ENCODE results near the gene TIMD4. TPM values are rescaled to one million over a fixed set of nuclear protein-coding genes. Genes with fewer than 3 reads are reported as not detected.

The TIMD4 gene
- total and polyA plus RNA-seq, 4 experiments from 2014 or later = 0.54 to 9.5 (median 4.1) TPM

DNA sequence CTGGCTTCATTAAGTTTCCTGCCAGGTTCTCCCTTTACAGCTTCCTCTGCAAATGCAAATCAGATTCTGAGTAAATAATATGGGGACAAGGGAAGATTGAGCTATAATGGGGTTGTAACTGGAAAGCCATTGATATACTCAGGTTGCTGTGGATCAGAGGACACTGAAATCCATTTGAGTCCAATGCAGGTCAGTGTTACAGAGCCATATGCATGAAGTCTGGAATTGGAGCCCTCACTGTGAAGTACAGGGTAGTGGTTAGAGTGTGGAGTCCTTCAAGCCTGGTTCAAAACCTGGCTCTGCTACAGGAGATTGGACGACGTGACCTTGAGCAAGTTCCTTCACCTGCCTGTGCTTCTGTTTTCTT, 48.7 kb downstream of the TIMD4 start:
- H3K4me1 Mint-ChIP-seq = peaks cover 24 to 57% (median 39%) of the 10 kb centered on the region in 4 donors
- H3K27me3 Mint-ChIP-seq = no peaks in the 10 kb centered on the region
- ChIA-PET POLR2A (ENCODE audit: partially characterized antibody) (interaction anchor here (0.7 to 2.4 kb wide), 13 partner anchors 8 to 274 kb away, joined by 3 to 14 read pairs (median 4); partner anchors contain the start of genes HAVCR2 and MED7), CTCF (ENCODE audit: partially characterized antibody) (interaction anchor here (0.6 to 3.7 kb wide), 6 partner anchors 20 to 414 kb away, joined by 3 to 25 read pairs (median 3); no protein-coding TSS in a partner anchor)
- H3K9me3 ChIP-seq (ENCODE audit: control insufficient read depth in 1 of 2, low read length in 2 of 2) = no peaks in the 10 kb centered on the region
- H3K27ac ChIP-seq (ENCODE audit: low read depth, low read length) = peak overlapping the region; percentile 36
- intact Hi-C loops (cut with micrococcal nuclease) = no loop called here
- H3K9me3 Mint-ChIP-seq = peaks cover 0 to 9% (median 6%) of the 10 kb centered on the region in 8 donors
- H3K27me3 ChIP-seq (ENCODE audit: insufficient read depth, low read length) = no peaks in the 10 kb centered on the region
- no peaks in the 10 kb centered on the region for H3K36me3 ChIP-seq (ENCODE audit: insufficient read depth, low read length)
- peaks cover 9% of the 10 kb centered on the region in 2 donors for H3K36me3 Mint-ChIP-seq
- H3K4me3 Mint-ChIP-seq = peak overlapping the region; percentile 76 to 90 (median 80)
- peak overlapping the region; percentile 82 to 95 (median 92) for H3K27ac Mint-ChIP-seq
- peak overlapping the region in 1 of 2 donors; percentile 18 for H3K4me3 ChIP-seq (ENCODE audit: low read length in 2 of 2)
- H3K4me1 ChIP-seq (ENCODE audit: insufficient read depth, low read length) = peaks cover 28% of the 10 kb centered on the region
- no peak for DNase-seq

GRCh38 chr5:156913719-156914370, 49.2 kb downstream of the TIMD4 start:
- intact Hi-C loops (cut with micrococcal nuclease) = no loop called here
- Mint-ChIP-seq H3K36me3 (peaks cover 9% of the 10 kb centered on the region in 2 donors), H3K4me1 (peaks cover 24 to 52% (median 38%) of the 10 kb centered on the region in 4 donors), H3K27ac (peak overlapping the region; percentile 82 to 95 (median 92)), H3K9me3 (peaks cover 0 to 9% (median 6%) of the 10 kb centered on the region in 8 donors), H3K27me3 (no peaks in the 10 kb centered on the region), H3K4me3 (peak overlapping the region; percentile 76 to 90 (median 80))
- ChIA-PET POLR2A (ENCODE audit: partially characterized antibody) (interaction anchor here (0.7 to 2.4 kb wide), 12 partner anchors 9 to 274 kb away, joined by 3 to 14 read pairs (median 4); partner anchors contain the start of genes HAVCR2 and MED7), CTCF (ENCODE audit: partially characterized antibody) (interaction anchor here (0.6 to 3.7 kb wide), 6 partner anchors 20 to 414 kb away, joined by 3 to 25 read pairs (median 3); no protein-coding TSS in a partner anchor)
- Histone ChIP-seq H3K27ac (ENCODE audit: low read depth, low read length) (peak overlapping the region; percentile 36), H3K9me3 (ENCODE audit: control insufficient read depth in 1 of 2, low read length in 2 of 2) (no peaks in the 10 kb centered on the region), H3K4me1 (ENCODE audit: insufficient read depth, low read length) (peaks cover 28% of the 10 kb centered on the region), H3K27me3 (ENCODE audit: insufficient read depth, low read length) (no peaks in the 10 kb centered on the region), H3K4me3 (ENCODE audit: low read length in 2 of 2) (peak overlapping the region in 1 of 2 donors; percentile 18), H3K36me3 (ENCODE audit: insufficient read depth, low read length) (no peaks in the 10 kb centered on the region)
- peak; percentile 34 to 43 (median 36) for DNase-seq

DNA sequence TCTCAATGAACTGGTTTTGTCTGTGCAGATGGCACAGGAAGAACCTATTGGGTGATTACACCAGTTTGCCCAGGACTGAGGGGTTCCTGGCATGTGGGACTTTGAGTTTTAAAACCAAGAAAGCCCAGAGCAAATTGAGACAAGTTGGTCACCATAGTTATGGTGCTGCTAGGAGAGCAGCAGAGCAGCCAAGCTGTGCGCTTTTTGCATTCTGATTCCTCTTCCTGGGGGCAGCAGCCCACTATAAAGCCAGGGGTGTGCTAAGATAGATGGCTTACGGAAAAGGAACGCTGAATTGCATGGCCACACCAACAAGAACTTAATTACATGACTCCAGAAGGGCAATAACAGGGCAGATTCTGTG, 49.7 kb downstream of the TIMD4 start:
- H3K4me1 Mint-ChIP-seq = peaks cover 22 to 47% (median 35%) of the 10 kb centered on the region in 4 donors
- POLR2A ChIA-PET (ENCODE audit: partially characterized antibody) = interaction anchor here (1.4 to 2.4 kb wide), 4 partner anchors 9 to 229 kb away, joined by 3 to 14 read pairs (median 6); partner anchors contain the start of genes HAVCR2 and MED7
- intact Hi-C loops (cut with micrococcal nuclease) = no loop called here

GRCh38 chr5:156912869-156913268, 50.2 kb downstream of the TIMD4 start:
- DNase-seq = no peak
- Mint-ChIP-seq H3K36me3 (peaks cover 9% of the 10 kb centered on the region in 2 donors), H3K27ac (peak overlapping the region in 6 of 7 donors; percentile 82 to 95 (median 92)), H3K4me1 (peaks cover 22 to 45% (median 33%) of the 10 kb centered on the region in 4 donors), H3K27me3 (no peaks in the 10 kb centered on the region), H3K9me3 (peaks cover 0 to 9% (median 6%) of the 10 kb centered on the region in 8 donors), H3K4me3 (peak overlapping the region in 5 of 8 donors; percentile 45 to 90 (median 76))
- intact Hi-C loops (cut with micrococcal nuclease) = no loop called here
- no peaks in the 10 kb centered on the region for H3K27me3 ChIP-seq (ENCODE audit: insufficient read depth, low read length)
- POLR2A ChIA-PET (ENCODE audit: partially characterized antibody) = interaction anchor here (1.8 to 2.4 kb wide), 2 partner anchors 10 to 230 kb away, joined by 5 to 14 read pairs; partner anchors contain the start of gene MED7
- peak overlapping the region in 1 of 2 donors; percentile 18 for H3K4me3 ChIP-seq (ENCODE audit: low read length in 2 of 2)
- H3K36me3 ChIP-seq (ENCODE audit: insufficient read depth, low read length) = no peaks in the 10 kb centered on the region
- H3K27ac ChIP-seq (ENCODE audit: low read depth, low read length) = peak overlapping the region; percentile 36
- peaks cover 28% of the 10 kb centered on the region for H3K4me1 ChIP-seq (ENCODE audit: insufficient read depth, low read length)
- H3K9me3 ChIP-seq (ENCODE audit: control insufficient read depth in 1 of 2, low read length in 2 of 2) = no peaks in the 10 kb centered on the region
- CTCF ChIA-PET (ENCODE audit: partially characterized antibody) = no interaction called here

More for the DNA sequence above, 49.7 kb downstream of the TIMD4 start:
- no peaks in the 10 kb centered on the region for H3K9me3 ChIP-seq (ENCODE audit: control insufficient read depth in 1 of 2, low read length in 2 of 2)
- H3K4me3 Mint-ChIP-seq = peak overlapping the region in 7 of 8 donors; percentile 19 to 90 (median 78)
- H3K9me3 Mint-ChIP-seq = peaks cover 0 to 9% (median 6%) of the 10 kb centered on the region in 8 donors
- CTCF ChIA-PET (ENCODE audit: partially characterized antibody) = interaction anchor here (3.7 kb wide), 1 partner anchor 21 kb away, joined by 25 read pairs; no protein-coding TSS in a partner anchor
- H3K27ac Mint-ChIP-seq = peak overlapping the region; percentile 82 to 95 (median 92)
- peak overlapping the region in 1 of 2 donors; percentile 18 for H3K4me3 ChIP-seq (ENCODE audit: low read length in 2 of 2)
- no peak for DNase-seq
- H3K27ac ChIP-seq (ENCODE audit: low read depth, low read length) = peak overlapping the region; percentile 36
- H3K4me1 ChIP-seq (ENCODE audit: insufficient read depth, low read length) = peaks cover 28% of the 10 kb centered on the region
- H3K27me3 ChIP-seq (ENCODE audit: insufficient read depth, low read length) = no peaks in the 10 kb centered on the region
- H3K36me3 Mint-ChIP-seq = peaks cover 9% of the 10 kb centered on the region in 2 donors
- H3K27me3 Mint-ChIP-seq = no peaks in the 10 kb centered on the region
- H3K36me3 ChIP-seq (ENCODE audit: insufficient read depth, low read length) = no peaks in the 10 kb centered on the region

DNA sequence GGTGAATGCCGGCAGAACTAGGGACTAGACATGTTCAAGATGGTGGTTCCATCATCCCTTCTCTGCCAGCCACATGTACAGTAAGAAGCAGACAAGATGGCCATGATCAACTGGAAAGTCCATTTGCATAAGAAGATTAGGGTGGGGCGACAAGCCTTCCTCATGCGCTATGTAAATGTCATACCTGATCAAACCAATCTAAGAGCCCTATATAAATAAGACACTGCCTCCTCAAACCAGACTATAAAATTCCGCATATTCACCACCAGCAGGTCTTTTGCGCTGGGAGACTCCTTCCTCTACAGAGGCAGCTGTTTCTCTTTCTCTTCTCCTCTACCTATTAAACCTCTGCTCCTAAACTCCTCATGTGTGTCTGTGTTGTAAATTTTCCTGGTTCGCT, 53.8 kb downstream of the TIMD4 start:
- Mint-ChIP-seq H3K36me3 (peaks cover 9% of the 10 kb centered on the region in 2 donors), H3K27me3 (no peaks in the 10 kb centered on the region), H3K27ac (peak overlapping the region in 2 of 7 donors; percentile 44 to 69), H3K4me3 (no peak overlapping the region), H3K4me1 (peaks cover 16 to 28% (median 19%) of the 10 kb centered on the region in 4 donors), H3K9me3 (peaks cover 0 to 9% (median 6%) of the 10 kb centered on the region in 8 donors)
- Histone ChIP-seq H3K4me1 (ENCODE audit: insufficient read depth, low read length) (peaks cover 18% of the 10 kb centered on the region), H3K27ac (ENCODE audit: low read depth, low read length) (no peak overlapping the region), H3K27me3 (ENCODE audit: insufficient read depth, low read length) (no peaks in the 10 kb centered on the region), H3K9me3 (ENCODE audit: control insufficient read depth in 1 of 2, low read length in 2 of 2) (no peaks in the 10 kb centered on the region), H3K36me3 (ENCODE audit: insufficient read depth, low read length) (no peaks in the 10 kb centered on the region), H3K4me3 (ENCODE audit: low read length in 2 of 2) (no peak overlapping the region)
- POLR2A ChIA-PET (ENCODE audit: partially characterized antibody) = no interaction called here
- intact Hi-C loops (cut with micrococcal nuclease) = no loop called here
- no peak for DNase-seq
- CTCF ChIA-PET (ENCODE audit: partially characterized antibody) = interaction anchor here (1.4 kb wide), 1 partner anchor 11 kb away, joined by 4 read pairs; no protein-coding TSS in a partner anchor

DNA sequence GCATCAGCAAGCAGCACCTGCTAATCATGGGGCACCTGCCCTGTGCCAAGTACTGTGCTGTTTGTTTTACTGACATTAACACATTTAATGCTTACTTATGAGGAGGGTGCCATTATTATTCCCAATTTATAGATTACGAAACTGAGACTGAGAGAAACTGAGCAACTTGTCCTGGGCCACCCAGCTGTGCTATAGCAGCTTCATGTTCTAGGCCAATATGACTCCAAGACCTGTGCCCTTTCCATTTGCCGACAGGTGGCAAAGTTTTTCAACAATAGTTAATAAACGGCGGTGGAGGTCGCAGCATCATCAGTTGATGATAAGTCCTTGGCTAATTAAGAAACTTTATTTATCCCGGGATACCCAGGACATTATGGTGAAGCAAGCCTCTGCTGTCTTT, 55.4 kb downstream of the TIMD4 start:
- peak overlapping the region in 1 of 8 donors; percentile 15 for H3K4me3 Mint-ChIP-seq
- no peaks in the 10 kb centered on the region for H3K36me3 ChIP-seq (ENCODE audit: insufficient read depth, low read length)
- ChIA-PET POLR2A (ENCODE audit: partially characterized antibody) (no interaction called here), CTCF (ENCODE audit: partially characterized antibody) (no interaction called here)
- H3K9me3 ChIP-seq (ENCODE audit: control insufficient read depth in 1 of 2, low read length in 2 of 2) = no peaks in the 10 kb centered on the region
- intact Hi-C loops (cut with micrococcal nuclease) = no loop called here
- no peak overlapping the region for H3K27ac Mint-ChIP-seq
- H3K4me3 ChIP-seq (ENCODE audit: low read length in 2 of 2) = no peak overlapping the region
- peaks cover 3% of the 10 kb centered on the region for H3K4me1 ChIP-seq (ENCODE audit: insufficient read depth, low read length)
- no peak for DNase-seq
- peaks cover 0 to 3% (median 0%) of the 10 kb centered on the region in 8 donors for H3K9me3 Mint-ChIP-seq
- H3K27me3 Mint-ChIP-seq = no peaks in the 10 kb centered on the region
- H3K27ac ChIP-seq (ENCODE audit: low read depth, low read length) = no peak overlapping the region
- no peaks in the 10 kb centered on the region for H3K27me3 ChIP-seq (ENCODE audit: insufficient read depth, low read length)
- H3K4me1 Mint-ChIP-seq = peaks cover 3 to 13% (median 4%) of the 10 kb centered on the region in 4 donors
- H3K36me3 Mint-ChIP-seq = peaks cover 0 to 3% of the 10 kb centered on the region in 2 donors

GRCh38 chr5:156906807-156907206, 56.2 kb downstream of the TIMD4 start:
- H3K4me3 Mint-ChIP-seq = no peak overlapping the region
- no peak for DNase-seq
- no peaks in the 10 kb centered on the region for H3K9me3 ChIP-seq (ENCODE audit: control insufficient read depth in 1 of 2, low read length in 2 of 2)
- ChIA-PET POLR2A (ENCODE audit: partially characterized antibody) (no interaction called here), CTCF (ENCODE audit: partially characterized antibody) (no interaction called here)
- H3K27me3 Mint-ChIP-seq = no peaks in the 10 kb centered on the region
- no peaks in the 10 kb centered on the region for H3K4me1 ChIP-seq (ENCODE audit: insufficient read depth, low read length)
- no peak overlapping the region for H3K27ac ChIP-seq (ENCODE audit: low read depth, low read length)
- intact Hi-C loops (cut with micrococcal nuclease) = no loop called here
- no peak overlapping the region for H3K4me3 ChIP-seq (ENCODE audit: low read length in 2 of 2)
- no peaks in the 10 kb centered on the region for H3K36me3 Mint-ChIP-seq
- H3K9me3 Mint-ChIP-seq = no peaks in the 10 kb centered on the region
- peaks cover 0 to 9% (median 4%) of the 10 kb centered on the region in 4 donors for H3K4me1 Mint-ChIP-seq
- H3K36me3 ChIP-seq (ENCODE audit: insufficient read depth, low read length) = no peaks in the 10 kb centered on the region
- peak overlapping the region in 2 of 7 donors; percentile 11 to 49 for H3K27ac Mint-ChIP-seq
- H3K27me3 ChIP-seq (ENCODE audit: insufficient read depth, low read length) = no peaks in the 10 kb centered on the region
